Activated CD4-positive, alpha-beta memory T cell treated with anti-CD3 and anti-CD28 coated beads for 36 hours (primary cell): ENCODE measurements around the gene NUPR1. TPM values are rescaled to one million over a fixed set of nuclear protein-coding genes. Genes with fewer than 3 reads are reported as not detected.
A peak's percentile ranks its signal among the peaks of the same experiment; 100 is the strongest.
"Not testable (repeated sequence)": the region's sequence is repeated elsewhere in the genome, so short reads cannot be mapped to it uniquely, and the experiment has no call there.

Experiments used
- CTCF ChIA-PET: fragments of 350-600 bp; sonication (Branson Sonifier 250); formaldehyde crosslinking; loops from one replicate; lab custom pipeline; 2021; ENCODE audit warnings: antibody characterized with exemption, inconsistent platforms; lab: Charles Lee
- POLR2A ChIA-PET: fragments of 350-600 bp; sonication (Branson Sonifier 250); formaldehyde crosslinking; loops from one replicate; lab custom pipeline; 2021; ENCODE audit warnings: antibody characterized with exemption; lab: Charles Lee
- DNase-seq: peaks from one replicate; pipeline ENCODE4 v3.0.0-alpha.2; 2020
- H3K27ac Mint-ChIP-seq: one replicate; pipeline ENCODE4 v1.8.0; 2021; ENCODE audit warnings: mixed read lengths
- H3K27me3 Mint-ChIP-seq: one replicate; pipeline ENCODE4 v1.8.0; 2021; ENCODE audit warnings: mixed read lengths
- H3K36me3 Mint-ChIP-seq: one replicate; pipeline ENCODE4 v1.8.0; 2021; ENCODE audit warnings: mixed read lengths
- H3K4me1 Mint-ChIP-seq: one replicate; pipeline ENCODE4 v1.8.0; 2021; ENCODE audit warnings: low read depth, mixed read lengths
- H3K4me3 Mint-ChIP-seq: one replicate; pipeline ENCODE4 v1.8.0; 2021; ENCODE audit warnings: mild to moderate bottlenecking, mixed read lengths
- H3K9me3 Mint-ChIP-seq: one replicate; pipeline ENCODE4 v1.8.0; 2021; ENCODE audit warnings: mixed read lengths
- intact Hi-C: fragments of 100-400 bp; cut with micrococcal nuclease; formaldehyde crosslinking; loops from one replicate; pipeline ENCODE4 v1.15.1; 2023
- total RNA-seq, 2 experiments: library from RNA; stranded (reverse); gene quantifications; one replicate each; pipeline ENCODE4 v1.2.3, GENCODE V29; 2021

The NUPR1 gene
- total RNA-seq, 2 experiments from 2014 or later = not detected

- Mint-ChIP-seq H3K36me3 (no peaks in the 10 kb centered on the region), H3K27ac (peak overlapping the region; percentile 49), H3K4me3 (no peak overlapping the region), H3K4me1 (peaks cover 6% of the 10 kb centered on the region), H3K27me3 (peaks cover 3% of the 10 kb centered on the region), H3K9me3 (no peaks in the 10 kb centered on the region)
- POLR2A ChIA-PET = no interaction called here
- intact Hi-C loops = no loop called here
- CTCF ChIA-PET = interaction anchor here (0.8 to 1.1 kb wide), 2 partner anchors 228 to 271 kb away, joined by 4 read pairs; no protein-coding TSS in a partner anchor
- no peak for DNase-seq
Measured at GRCh38 chr16:28549301-28549899, 10.6 kb upstream of the NUPR1 start.

GRCh38 chr16:28548306-28548802, 9.6 kb upstream of the NUPR1 start:
- H3K27me3 Mint-ChIP-seq = peaks cover 3% of the 10 kb centered on the region
- CTCF ChIA-PET = interaction anchor here (0.9 kb wide), 1 partner anchor 9 kb away, joined by 3 read pairs; no protein-coding TSS in a partner anchor
- H3K27ac Mint-ChIP-seq = no peak overlapping the region
- peaks cover 3% of the 10 kb centered on the region for H3K4me1 Mint-ChIP-seq
- intact Hi-C loops = no loop called here
- POLR2A ChIA-PET = no interaction called here
- no peaks in the 10 kb centered on the region for H3K36me3 Mint-ChIP-seq
- no peaks in the 10 kb centered on the region for H3K9me3 Mint-ChIP-seq
- DNase-seq = no peak
- H3K4me3 Mint-ChIP-seq = no peak overlapping the region

- Mint-ChIP-seq H3K36me3 (no peaks in the 10 kb centered on the region), H3K4me3 (no peak overlapping the region), H3K4me1 (peaks cover 11% of the 10 kb centered on the region), H3K27ac (no peak overlapping the region), H3K27me3 (peaks cover 3% of the 10 kb centered on the region), H3K9me3 (no peaks in the 10 kb centered on the region)
- ChIA-PET POLR2A (no interaction called here), CTCF (no interaction called here)
- intact Hi-C loops = no loop called here
- DNase-seq = no peak
Measured at GRCh38 chr16:28546626-28547025, 7.9 kb upstream of the NUPR1 start.

GRCh38 chr16:28545964-28546363, 7.2 kb upstream of the NUPR1 start:
- H3K4me1 Mint-ChIP-seq = peaks cover 11% of the 10 kb centered on the region
- POLR2A ChIA-PET, H3K9me3 Mint-ChIP-seq, H3K27ac Mint-ChIP-seq, DNase-seq, H3K36me3 Mint-ChIP-seq, H3K4me3 Mint-ChIP-seq, CTCF ChIA-PET, H3K27me3 Mint-ChIP-seq, intact Hi-C loops: not testable (repeated sequence)

- Mint-ChIP-seq H3K4me1 (peaks cover 11% of the 10 kb centered on the region), H3K27me3 (peaks cover 3% of the 10 kb centered on the region), H3K36me3 (no peaks in the 10 kb centered on the region), H3K9me3 (no peaks in the 10 kb centered on the region), H3K27ac (no peak overlapping the region), H3K4me3 (no peak overlapping the region)
- intact Hi-C loops = no loop called here
- DNase-seq = no peak
- ChIA-PET CTCF (interaction anchor here (1.4 kb wide), 1 partner anchor 224 kb away, joined by 3 read pairs; no protein-coding TSS in a partner anchor), POLR2A (no interaction called here)
Measured at GRCh38 chr16:28544998-28545397, 6.2 kb upstream of the NUPR1 start.

GRCh38 chr16:28543072-28543471, 4.3 kb upstream of the NUPR1 start:
- Mint-ChIP-seq H3K27ac (no peak overlapping the region), H3K4me3 (no peak overlapping the region), H3K4me1 (peaks cover 7% of the 10 kb centered on the region), H3K9me3 (no peaks in the 10 kb centered on the region), H3K27me3 (no peaks in the 10 kb centered on the region), H3K36me3 (no peaks in the 10 kb centered on the region)
- intact Hi-C loops = no loop called here
- ChIA-PET CTCF (no interaction called here), POLR2A (no interaction called here)
- DNase-seq = no peak

GRCh38 chr16:28542646-28543045, 3.9 kb upstream of the NUPR1 start:
- CTCF ChIA-PET = no interaction called here
- intact Hi-C loops = no loop called here
- no peak for DNase-seq
- H3K4me1 Mint-ChIP-seq = peaks cover 7% of the 10 kb centered on the region
- H3K9me3 Mint-ChIP-seq = no peaks in the 10 kb centered on the region
- POLR2A ChIA-PET = no interaction called here
- H3K27me3 Mint-ChIP-seq = no peaks in the 10 kb centered on the region
- H3K4me3 Mint-ChIP-seq = no peak overlapping the region
- H3K27ac Mint-ChIP-seq = no peak overlapping the region
- H3K36me3 Mint-ChIP-seq = no peaks in the 10 kb centered on the region

- Mint-ChIP-seq H3K9me3 (no peaks in the 10 kb centered on the region), H3K36me3 (no peaks in the 10 kb centered on the region), H3K4me1 (peaks cover 11% of the 10 kb centered on the region), H3K27ac (no peak overlapping the region), H3K27me3 (no peaks in the 10 kb centered on the region), H3K4me3 (no peak overlapping the region)
- no peak for DNase-seq
- POLR2A ChIA-PET = no interaction called here
- intact Hi-C loops = no loop called here
- CTCF ChIA-PET = interaction anchor here (0.6 kb wide), 1 partner anchor 314 kb away, joined by 5 read pairs; no protein-coding TSS in a partner anchor
Measured at GRCh38 chr16:28540346-28540745, 1.6 kb upstream of the NUPR1 start.

GRCh38 chr16:28537964-28538732, 626 bp downstream of the NUPR1 start:
- intact Hi-C loops = no loop called here
- DNase-seq = no peak
- H3K4me1 Mint-ChIP-seq = peaks cover 27% of the 10 kb centered on the region
- H3K27me3 Mint-ChIP-seq = no peaks in the 10 kb centered on the region
- H3K9me3 Mint-ChIP-seq = no peaks in the 10 kb centered on the region
- POLR2A ChIA-PET = interaction anchor here (0.6 kb wide), 1 partner anchor 46 kb away, joined by 4 read pairs; the partner anchor contains the start of gene CLN3
- CTCF ChIA-PET = no interaction called here
- H3K36me3 Mint-ChIP-seq = no peaks in the 10 kb centered on the region
- no peak overlapping the region for H3K4me3 Mint-ChIP-seq
- no peak overlapping the region for H3K27ac Mint-ChIP-seq

GRCh38 chr16:28537076-28537475, 1.7 kb downstream of the NUPR1 start:
- no peak for DNase-seq
- H3K27ac Mint-ChIP-seq = no peak overlapping the region
- no peak overlapping the region for H3K4me3 Mint-ChIP-seq
- no peaks in the 10 kb centered on the region for H3K36me3 Mint-ChIP-seq
- H3K27me3 Mint-ChIP-seq = no peaks in the 10 kb centered on the region
- no peaks in the 10 kb centered on the region for H3K9me3 Mint-ChIP-seq
- intact Hi-C loops = no loop called here
- ChIA-PET CTCF (no interaction called here), POLR2A (no interaction called here)
- peaks cover 23% of the 10 kb centered on the region for H3K4me1 Mint-ChIP-seq

- H3K27ac Mint-ChIP-seq = peak overlapping the region; percentile 56
- no peak overlapping the region for H3K4me3 Mint-ChIP-seq
- H3K4me1 Mint-ChIP-seq = peaks cover 23% of the 10 kb centered on the region
- intact Hi-C loops = no loop called here
- H3K9me3 Mint-ChIP-seq = no peaks in the 10 kb centered on the region
- no peaks in the 10 kb centered on the region for H3K27me3 Mint-ChIP-seq
- ChIA-PET POLR2A (no interaction called here), CTCF (interaction anchor here (0.6 kb wide), 1 partner anchor 21 kb away, joined by 3 read pairs; no protein-coding TSS in a partner anchor)
- H3K36me3 Mint-ChIP-seq = no peaks in the 10 kb centered on the region
- no peak for DNase-seq
Measured at GRCh38 chr16:28534542-28535373, 4.0 kb downstream of the NUPR1 start.
